Smooth muscle cell (in vitro differentiated cells): ENCODE data around the gene CALHM3. TPM values are rescaled to one million over a fixed set of nuclear protein-coding genes. Genes with fewer than 3 reads are reported as not detected.

Source experiments
- DNase-seq: peaks from one replicate; lab custom pipeline; 2025; ENCODE audit not compliant: unreplicated experiment; lab: John Stamatoyannopoulos, UW
- H2AFZ ChIP-seq: fragments of 200-600 bp; sonication (generic); 2 replicates; pipeline ENCODE4 v1.6.0; 2016; ENCODE audit warnings: antibody characterized with exemption, low read depth, mild to moderate bottlenecking
- H3F3A ChIP-seq: fragments of 200-600 bp; sonication (generic); 2 replicates; pipeline ENCODE4 v1.6.0; 2017; ENCODE audit warnings: antibody characterized with exemption, low read depth
- H3K27ac ChIP-seq: fragments of 200-600 bp; sonication (generic); 2 replicates; pipeline ENCODE4 v1.5.1; 2016; ENCODE audit warnings: low read depth, mild to moderate bottlenecking
- H3K27me3 ChIP-seq: fragments of 200-600 bp; sonication (generic); 2 replicates; pipeline ENCODE4 v1.6.1; 2016; ENCODE audit warnings: low read depth, mild to moderate bottlenecking
- H3K36me3 ChIP-seq: fragments of 200-600 bp; sonication (generic); 2 replicates; pipeline ENCODE4 v1.5.1; 2016; ENCODE audit warnings: low read depth
- H3K4me1 ChIP-seq: fragments of 200-600 bp; sonication (generic); 2 replicates; pipeline ENCODE4 v1.5.1; 2016; ENCODE audit warnings: low read depth
- H3K4me2 ChIP-seq: fragments of 200-600 bp; sonication (generic); 2 replicates; pipeline ENCODE4 v1.6.0; 2016; ENCODE audit warnings: mild to moderate bottlenecking
- H3K4me3 ChIP-seq: fragments of 200-600 bp; sonication (generic); 2 replicates; pipeline ENCODE4 v1.5.1; 2016; ENCODE audit warnings: mild to moderate bottlenecking
- H3K79me2 ChIP-seq: fragments of 200-600 bp; sonication (generic); 2 replicates; pipeline ENCODE4 v1.6.0; 2016; ENCODE audit warnings: low read depth, mild to moderate bottlenecking
- H3K9ac ChIP-seq: fragments of 200-600 bp; sonication (generic); 2 replicates; pipeline ENCODE4 v1.6.0; 2016; ENCODE audit warnings: low read depth
- H3K9me3 ChIP-seq: fragments of 200-600 bp; sonication (generic); replicated peaks from 2 replicates; pipeline ENCODE4 v1.5.1; 2016; ENCODE audit warnings: low read depth
- H4K20me1 ChIP-seq: fragments of 200-600 bp; sonication (generic); 2 replicates; pipeline ENCODE4 v1.6.0; 2016; ENCODE audit warnings: low read depth
- WGBS: methylation state at CpG from one replicate; pipeline ENCODE4 v1.1.7; 2016; ENCODE audit warnings: low lambda C conversion rate; 5-methylcytosine and 5-hydroxymethylcytosine counted together
- polyA plus RNA-seq: library from polyadenylated mRNA; unstranded; fragments of >200 nt; fragmentation: Nextera tagmentation; extraction: Ambion mirVana; gene quantifications from 2 replicates; pipeline ENCODE4 v1.2.1, GENCODE V29; 2016
- total RNA-seq: library from RNA; depleted of rRNA; stranded (reverse); fragments of >200 nt; gene quantifications from 2 replicates; pipeline ENCODE4 v1.2.3, GENCODE V29; 2014
- TF ChIP-seq, protein P1 (sequence below): fragments of 200-600 bp; sonication (generic); IDR thresholded peaks from 2 replicates; pipeline ENCODE4 v1.5.1; 2017; ENCODE audit warnings: borderline replicate concordance, mild to moderate bottlenecking, antibody characterized with exemption; ENCODE audit not compliant: insufficient read depth, poor library complexity, severe bottlenecking

The CALHM3 gene
- total and polyA plus RNA-seq, 2 experiments from 2014 or later = not detected

- Histone ChIP-seq H3K9ac (no peak overlapping the region), H3K79me2 (no peaks in the 10 kb centered on the region), H3F3A (peaks cover 6% of the 10 kb centered on the region), H3K36me3 (peaks cover 3% of the 10 kb centered on the region), H3K27me3 (no peaks in the 10 kb centered on the region), H3K27ac (no peak overlapping the region), H3K4me1 (no peaks in the 10 kb centered on the region), H4K20me1 (no peaks in the 10 kb centered on the region), H2AFZ (no peak overlapping the region), H3K9me3 (no peaks in the 10 kb centered on the region), H3K4me3 (no peak overlapping the region), H3K4me2 (no peak overlapping the region)
- DNase-seq = no peak
- 97% methylated on average over 23 of the region's 23 CpGs for WGBS
- TF ChIP-seq, protein P1, sequence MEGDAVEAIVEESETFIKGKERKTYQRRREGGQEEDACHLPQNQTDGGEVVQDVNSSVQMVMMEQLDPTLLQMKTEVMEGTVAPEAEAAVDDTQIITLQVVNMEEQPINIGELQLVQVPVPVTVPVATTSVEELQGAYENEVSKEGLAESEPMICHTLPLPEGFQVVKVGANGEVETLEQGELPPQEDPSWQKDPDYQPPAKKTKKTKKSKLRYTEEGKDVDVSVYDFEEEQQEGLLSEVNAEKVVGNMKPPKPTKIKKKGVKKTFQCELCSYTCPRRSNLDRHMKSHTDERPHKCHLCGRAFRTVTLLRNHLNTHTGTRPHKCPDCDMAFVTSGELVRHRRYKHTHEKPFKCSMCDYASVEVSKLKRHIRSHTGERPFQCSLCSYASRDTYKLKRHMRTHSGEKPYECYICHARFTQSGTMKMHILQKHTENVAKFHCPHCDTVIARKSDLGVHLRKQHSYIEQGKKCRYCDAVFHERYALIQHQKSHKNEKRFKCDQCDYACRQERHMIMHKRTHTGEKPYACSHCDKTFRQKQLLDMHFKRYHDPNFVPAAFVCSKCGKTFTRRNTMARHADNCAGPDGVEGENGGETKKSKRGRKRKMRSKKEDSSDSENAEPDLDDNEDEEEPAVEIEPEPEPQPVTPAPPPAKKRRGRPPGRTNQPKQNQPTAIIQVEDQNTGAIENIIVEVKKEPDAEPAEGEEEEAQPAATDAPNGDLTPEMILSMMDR = no peak
These were observed 35.4 kb downstream of the CALHM3 start for GRCh38 chr10:103443475-103444185.

- no peak overlapping the region for H2AFZ ChIP-seq
- H3K79me2 ChIP-seq = no peaks in the 10 kb centered on the region
- H3K36me3 ChIP-seq = peaks cover 3% of the 10 kb centered on the region
- TF ChIP-seq, protein P1 = no peak
- no peak overlapping the region for H3K4me3 ChIP-seq
- H3K4me1 ChIP-seq = no peaks in the 10 kb centered on the region
- DNase-seq = peak; percentile 13
- H3K4me2 ChIP-seq = peak overlapping the region; percentile 51
- no peaks in the 10 kb centered on the region for H3K27me3 ChIP-seq
- no peaks in the 10 kb centered on the region for H3K9me3 ChIP-seq
- H3K9ac ChIP-seq = no peak overlapping the region
- WGBS = 62% methylated on average over 13 of the region's 13 CpGs
- H4K20me1 ChIP-seq = peaks cover 2% of the 10 kb centered on the region
- peaks cover 6% of the 10 kb centered on the region for H3F3A ChIP-seq
- peak overlapping the region; percentile 81 for H3K27ac ChIP-seq
These were observed 37.0 kb downstream of the CALHM3 start for GRCh38 chr10:103442031-103442461.

DNA sequence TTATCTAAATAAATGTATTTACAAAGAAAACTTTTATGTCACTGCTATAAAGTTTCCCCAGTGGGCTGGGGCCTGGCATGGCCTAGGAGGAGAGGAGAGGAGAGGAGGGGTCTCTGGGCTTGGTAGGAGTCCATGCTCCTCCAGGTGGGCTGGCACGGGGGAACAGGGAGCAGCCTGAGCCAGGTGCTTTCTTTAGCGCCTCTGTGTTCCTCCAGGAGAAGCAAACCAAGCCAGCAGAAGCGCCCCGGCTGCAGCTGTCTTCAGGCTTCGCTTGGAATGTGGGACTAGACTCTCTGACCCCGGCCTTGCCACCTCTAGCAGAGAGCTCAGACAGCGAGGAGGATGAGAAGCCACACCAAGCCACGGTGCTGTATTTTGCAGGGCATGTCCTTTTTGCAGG, 37.4 kb downstream of the CALHM3 start:
- Histone ChIP-seq H3K27ac (peak overlapping the region; percentile 81), H4K20me1 (peaks cover 3% of the 10 kb centered on the region), H3K36me3 (peaks cover 3% of the 10 kb centered on the region), H3K4me2 (no peak overlapping the region), H2AFZ (no peak overlapping the region), H3F3A (peaks cover 6% of the 10 kb centered on the region), H3K9me3 (no peaks in the 10 kb centered on the region), H3K4me1 (no peaks in the 10 kb centered on the region), H3K4me3 (no peak overlapping the region), H3K27me3 (no peaks in the 10 kb centered on the region), H3K79me2 (no peaks in the 10 kb centered on the region), H3K9ac (no peak overlapping the region)
- DNase-seq = no peak
- TF ChIP-seq, protein P1 = no peak
- 86% methylated on average over 8 of the region's 8 CpGs for WGBS

DNA sequence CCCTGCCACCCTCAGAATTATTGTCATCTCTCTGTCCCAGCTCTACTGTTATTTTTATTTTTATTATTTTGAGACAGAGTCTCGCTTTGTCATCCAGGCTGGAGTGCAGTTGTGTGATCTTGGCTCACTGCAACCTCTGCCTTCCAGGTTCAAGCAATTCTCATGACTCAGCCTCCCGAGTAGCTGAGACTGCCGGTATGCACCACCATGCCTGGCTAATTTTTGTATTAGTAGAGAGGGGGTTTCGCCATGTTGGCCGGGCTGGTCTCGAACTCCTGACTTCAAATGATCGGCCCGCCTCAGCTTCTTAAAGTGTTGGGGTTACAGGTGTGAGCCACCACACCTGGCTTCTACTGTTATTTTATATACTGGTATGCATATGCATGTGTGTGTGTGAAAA, 37.8 kb downstream of the CALHM3 start:
- no peak overlapping the region for H2AFZ ChIP-seq
- no peaks in the 10 kb centered on the region for H3K4me1 ChIP-seq
- peaks cover 7% of the 10 kb centered on the region for H3K36me3 ChIP-seq
- H3K4me3 ChIP-seq = no peak overlapping the region
- 86% methylated on average over 8 of the region's 8 CpGs for WGBS
- TF ChIP-seq, protein P1 = no peak
- no peak overlapping the region for H3K9ac ChIP-seq
- peak overlapping the region; percentile 81 for H3K27ac ChIP-seq
- H3K27me3 ChIP-seq = no peaks in the 10 kb centered on the region
- no peaks in the 10 kb centered on the region for H3K79me2 ChIP-seq
- H3F3A ChIP-seq = peaks cover 6% of the 10 kb centered on the region
- H4K20me1 ChIP-seq = peaks cover 3% of the 10 kb centered on the region
- H3K9me3 ChIP-seq = no peaks in the 10 kb centered on the region
- no peak for DNase-seq
- no peak overlapping the region for H3K4me2 ChIP-seq
